Keratinocyte (primary cell): ENCODE results near the gene MAGEB1.

Experiments used
- EZH2 ChIP-seq: IDR thresholded peaks from one replicate; pipeline ENCODE4 v1.6.1; 2012; ENCODE audit warnings: inconsistent platforms, mild to moderate bottlenecking, low read length, moderate library complexity
- TF ChIP-seq, protein P1 (sequence below), 3 experiments: IDR thresholded peaks in 1 of 3; conservative IDR thresholded peaks in 1 of 3; optimal IDR thresholded peaks in 1 of 3; 2 replicates in 2 of 3; 3 replicates in 1 of 3; pipeline versions ENCODE3 to v1.5.1; 2011; ENCODE audit warnings: low read length in 3 of 3, mild to moderate bottlenecking in 3 of 3, moderate library complexity in 2 of 3, control low read depth in 1 of 3, inconsistent platforms in 1 of 3; ENCODE audit not compliant: insufficient read depth in 2 of 3; ENCODE audit errors: extremely low read depth in 1 of 3

- TF ChIP-seq, protein P1, sequence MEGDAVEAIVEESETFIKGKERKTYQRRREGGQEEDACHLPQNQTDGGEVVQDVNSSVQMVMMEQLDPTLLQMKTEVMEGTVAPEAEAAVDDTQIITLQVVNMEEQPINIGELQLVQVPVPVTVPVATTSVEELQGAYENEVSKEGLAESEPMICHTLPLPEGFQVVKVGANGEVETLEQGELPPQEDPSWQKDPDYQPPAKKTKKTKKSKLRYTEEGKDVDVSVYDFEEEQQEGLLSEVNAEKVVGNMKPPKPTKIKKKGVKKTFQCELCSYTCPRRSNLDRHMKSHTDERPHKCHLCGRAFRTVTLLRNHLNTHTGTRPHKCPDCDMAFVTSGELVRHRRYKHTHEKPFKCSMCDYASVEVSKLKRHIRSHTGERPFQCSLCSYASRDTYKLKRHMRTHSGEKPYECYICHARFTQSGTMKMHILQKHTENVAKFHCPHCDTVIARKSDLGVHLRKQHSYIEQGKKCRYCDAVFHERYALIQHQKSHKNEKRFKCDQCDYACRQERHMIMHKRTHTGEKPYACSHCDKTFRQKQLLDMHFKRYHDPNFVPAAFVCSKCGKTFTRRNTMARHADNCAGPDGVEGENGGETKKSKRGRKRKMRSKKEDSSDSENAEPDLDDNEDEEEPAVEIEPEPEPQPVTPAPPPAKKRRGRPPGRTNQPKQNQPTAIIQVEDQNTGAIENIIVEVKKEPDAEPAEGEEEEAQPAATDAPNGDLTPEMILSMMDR (optimal IDR thresholded peaks at IDR 0.05 in 1 of 3, IDR thresholded peaks at IDR 0.05 in 1 of 3, conservative IDR thresholded peaks at IDR 0.05 in 1 of 3; ENCODE audit: extremely low read depth in 1 of 3, insufficient read depth in 2 of 3, low read length in 3 of 3): no peak
- no peak for TF ChIP-seq EZH2
Observed at GRCh38 chrX:30228526-30228925, 18.4 kb upstream of the MAGEB1 start.
